Stimulated activated CD4-positive, alpha-beta T cell treated with anti-CD3 and anti-CD28 coated beads, TNF-alpha, amount 100 ng/mL, for 48 hours (primary cell): ENCODE measurements around the gene NOD2.

Source experiments
- DNase-seq, 3 donors: peaks; one replicate each; pipeline ENCODE4 v3.0.0-alpha.2; 2020; ENCODE audit warnings: low read depth in 3 of 3

Gene NOD2

GRCh38 chr16:50692999-50693781 is at the start of gene NOD2:
NOD2 (plus strand) TSS chr16:50693606; CDS start chr16:50699496, 5,890 bp downstream.
- DNase-seq = no peak

GRCh38 chr16:50644245-50644644 is 49.2 kb upstream of the NOD2 start:
- no peak for DNase-seq

- no peak for DNase-seq
Observed at GRCh38 chr16:50644729-50645128, 48.7 kb upstream of the NOD2 start.

- DNase-seq = no peak
Observed at GRCh38 chr16:50645563-50646220, 47.7 kb upstream of the NOD2 start.

- DNase-seq = no peak
Observed at GRCh38 chr16:50646345-50646744, 47.1 kb upstream of the NOD2 start.

GRCh38 chr16:50651835-50652438 is 41.5 kb upstream of the NOD2 start:
- DNase-seq = no peak

- no peak for DNase-seq
Observed at GRCh38 chr16:50652836-50653425, 40.5 kb upstream of the NOD2 start.

- no peak for DNase-seq
Observed at GRCh38 chr16:50653633-50654519, 39.5 kb upstream of the NOD2 start.

- no peak for DNase-seq
Observed at GRCh38 chr16:50655558-50656055, 37.8 kb upstream of the NOD2 start.

- no peak for DNase-seq
Observed at GRCh38 chr16:50657241-50657640, 36.2 kb upstream of the NOD2 start.

GRCh38 chr16:50659806-50660205 is 33.6 kb upstream of the NOD2 start:
- no peak for DNase-seq

- DNase-seq = no peak
Observed at GRCh38 chr16:50662306-50662940, 31.0 kb upstream of the NOD2 start.

GRCh38 chr16:50664270-50664669 is 29.1 kb upstream of the NOD2 start:
- DNase-seq = no peak

GRCh38 chr16:50665128-50665878 is 28.1 kb upstream of the NOD2 start:
- peak in 2 of 3 donors; percentile 74 to 77 for DNase-seq

- DNase-seq = peak in 1 of 3 donors; percentile 35
Observed at GRCh38 chr16:50666658-50667496, 26.5 kb upstream of the NOD2 start.

- DNase-seq = no peak
Observed at GRCh38 chr16:50667497-50668367, 25.7 kb upstream of the NOD2 start.

- DNase-seq = no peak
Observed at GRCh38 chr16:50668368-50669008, 24.9 kb upstream of the NOD2 start.

GRCh38 chr16:50669741-50670140 is 23.7 kb upstream of the NOD2 start:
- no peak for DNase-seq
